ENCODE data around the gene C11orf97.

Gene C11orf97

GRCh38 chr11:94493281-94494125 lies 18.8 kb upstream of the C11orf97 start, which contains the start of the genes ANKRD49 and MRE11:
Gene ANKRD49, plus strand, starts transcription at chr11:94493984. Its CDS starts 2,710 bp downstream, at chr11:94496694.
Gene MRE11, minus strand, starts transcription at chr11:94493844. Its CDS starts 1,043 bp downstream, at chr11:94492801.
- H3K9me2 ChIP-seq (replicated peaks; ENCODE audit: insufficient read depth, low read length): no peaks in the 10 kb centered on the region
- H3K4me1 ChIP-seq (ENCODE audit: low read length): peaks cover 12% of the 10 kb centered on the region; the same call in 1 of the 2 replicates
- peak; percentile 99 for DNase-seq
- peak within 1 kb of the TSS; percentile 81 for H3K4me3 ChIP-seq (ENCODE audit: low read length)
- H2AFZ ChIP-seq (ENCODE audit: low read length): peak within 1 kb of the TSS; percentile 93
- peak within 1 kb of the TSS; percentile 70; the same call in 1 of the 2 replicates for H3K27ac ChIP-seq (ENCODE audit: low read length)
- peak within 1 kb of the TSS; percentile 95 for H3K9ac ChIP-seq (ENCODE audit: low read length)
- no peaks in the 10 kb centered on the region for H3F3A ChIP-seq (ENCODE audit: insufficient read depth, low read length)
- H3K27me3 ChIP-seq (replicated peaks; ENCODE audit: insufficient read depth, low read length): no peaks in the 10 kb centered on the region
- no peak for TF ChIP-seq EZH2 (optimal IDR thresholded peaks at IDR 0.05; ENCODE audit: low read depth, low read length)
- TF ChIP-seq EZH2phosphoT487 (IDR thresholded peaks at IDR 0.05; ENCODE audit: low read length): no peak
- TF ChIP-seq CTCF (IDR thresholded peaks at IDR 0.05; ENCODE audit: low read length): no peak
- peak within 1 kb of the TSS; percentile 84 for H3K4me2 ChIP-seq (ENCODE audit: low read depth, low read length)
- peaks cover 55% of the 10 kb centered on the region for H3K79me2 ChIP-seq (ENCODE audit: low read length)
- no peaks in the 10 kb centered on the region for H4K20me1 ChIP-seq (ENCODE audit: insufficient read depth, low read length)
- 0 out of 2 replicates have a peak, but pooled peaks cover 3% of the 10 kb centered on the region for H3K36me3 ChIP-seq (replicated peaks; ENCODE audit: insufficient read depth, low read length)
- H3K9me3 ChIP-seq (replicated peaks; ENCODE audit: insufficient read depth, low read length): no peaks in the 10 kb centered on the region

- no peaks in the 10 kb centered on the region for H3K9me3 ChIP-seq (replicated peaks; ENCODE audit: insufficient read depth, low read length)
- peak overlapping the region; percentile 60 for H3K4me2 ChIP-seq (ENCODE audit: low read depth, low read length)
- peaks cover 3% of the 10 kb centered on the region; the same call in 1 of the 2 replicates for H3K36me3 ChIP-seq (replicated peaks; ENCODE audit: insufficient read depth, low read length)
- peaks cover 55% of the 10 kb centered on the region for H3K79me2 ChIP-seq (ENCODE audit: low read length)
- H3K9ac ChIP-seq (ENCODE audit: low read length): peak overlapping the region; percentile 95
- TF ChIP-seq CTCF (IDR thresholded peaks at IDR 0.05; ENCODE audit: low read length): no peak
- TF ChIP-seq EZH2 (optimal IDR thresholded peaks at IDR 0.05; ENCODE audit: low read depth, low read length): no peak
- no peak for TF ChIP-seq EZH2phosphoT487 (IDR thresholded peaks at IDR 0.05; ENCODE audit: low read length)
- DNase-seq: no peak
- H3K9me2 ChIP-seq (replicated peaks; ENCODE audit: insufficient read depth, low read length): no peaks in the 10 kb centered on the region
- no peaks in the 10 kb centered on the region for H4K20me1 ChIP-seq (ENCODE audit: insufficient read depth, low read length)
- H2AFZ ChIP-seq (ENCODE audit: low read length): peak overlapping the region; percentile 64
- H3F3A ChIP-seq (ENCODE audit: insufficient read depth, low read length): no peaks in the 10 kb centered on the region
- H3K27me3 ChIP-seq (replicated peaks; ENCODE audit: insufficient read depth, low read length): no peaks in the 10 kb centered on the region
- H3K27ac ChIP-seq (ENCODE audit: low read length): peak overlapping the region; percentile 70; the same call in 1 of the 2 replicates
- H3K4me1 ChIP-seq (ENCODE audit: low read length): peaks cover 12% of the 10 kb centered on the region; the same call in 1 of the 2 replicates
- H3K4me3 ChIP-seq (ENCODE audit: low read length): peak overlapping the region; percentile 81
These were observed 18.1 kb upstream of the C11orf97 start for GRCh38 chr11:94494126-94494680.

GRCh38 chr11:94500181-94500580 lies 12.1 kb upstream of the C11orf97 start:
- Histone ChIP-seq H3K27ac (ENCODE audit: low read length) (no peak overlapping the region), H3K9me2 (replicated peaks; ENCODE audit: insufficient read depth, low read length) (no peaks in the 10 kb centered on the region), H2AFZ (ENCODE audit: low read length) (no peak overlapping the region), H4K20me1 (ENCODE audit: insufficient read depth, low read length) (no peaks in the 10 kb centered on the region), H3K79me2 (ENCODE audit: low read length) (peaks cover 8% of the 10 kb centered on the region), H3K36me3 (replicated peaks; ENCODE audit: insufficient read depth, low read length) (no peaks in the 10 kb centered on the region; the same call in 1 of the 2 replicates), H3K4me3 (ENCODE audit: low read length) (no peak overlapping the region), H3K4me2 (ENCODE audit: low read depth, low read length) (no peak overlapping the region), H3K9ac (ENCODE audit: low read length) (no peak overlapping the region), H3F3A (ENCODE audit: insufficient read depth, low read length) (no peaks in the 10 kb centered on the region), H3K27me3 (replicated peaks; ENCODE audit: insufficient read depth, low read length) (no peaks in the 10 kb centered on the region), H3K9me3 (replicated peaks; ENCODE audit: insufficient read depth, low read length) (no peaks in the 10 kb centered on the region), H3K4me1 (ENCODE audit: low read length) (no peaks in the 10 kb centered on the region)
- DNase-seq: no peak
- TF ChIP-seq EZH2phosphoT487 (IDR thresholded peaks at IDR 0.05; ENCODE audit: low read length) (no peak), EZH2 (optimal IDR thresholded peaks at IDR 0.05; ENCODE audit: low read depth, low read length) (no peak), CTCF (IDR thresholded peaks at IDR 0.05; ENCODE audit: low read length) (no peak)

Measured in MM.1S (cell line).